Measurements from ENCODE around the gene MSMO1. TPM values are rescaled to one million over a fixed set of nuclear protein-coding genes. Genes with fewer than 3 reads are reported as not detected.

Gene MSMO1
- total RNA-seq, 4 donors from 2014 or later, result 10.7 to 148 (median 111) TPM

- Histone ChIP-seq H3K4me1 (peaks cover 0 to 6% (median 0%) of the 10 kb centered on the region in 4 donors), H3K9me3 (no peaks in the 10 kb centered on the region), H3K27me3 (no peaks in the 10 kb centered on the region), H3K27ac (no peak overlapping the region), H3K36me3 (no peaks in the 10 kb centered on the region), H3K4me3 (no peak overlapping the region)
- DNase-seq, result no peak
- TF ChIP-seq, protein P1, sequence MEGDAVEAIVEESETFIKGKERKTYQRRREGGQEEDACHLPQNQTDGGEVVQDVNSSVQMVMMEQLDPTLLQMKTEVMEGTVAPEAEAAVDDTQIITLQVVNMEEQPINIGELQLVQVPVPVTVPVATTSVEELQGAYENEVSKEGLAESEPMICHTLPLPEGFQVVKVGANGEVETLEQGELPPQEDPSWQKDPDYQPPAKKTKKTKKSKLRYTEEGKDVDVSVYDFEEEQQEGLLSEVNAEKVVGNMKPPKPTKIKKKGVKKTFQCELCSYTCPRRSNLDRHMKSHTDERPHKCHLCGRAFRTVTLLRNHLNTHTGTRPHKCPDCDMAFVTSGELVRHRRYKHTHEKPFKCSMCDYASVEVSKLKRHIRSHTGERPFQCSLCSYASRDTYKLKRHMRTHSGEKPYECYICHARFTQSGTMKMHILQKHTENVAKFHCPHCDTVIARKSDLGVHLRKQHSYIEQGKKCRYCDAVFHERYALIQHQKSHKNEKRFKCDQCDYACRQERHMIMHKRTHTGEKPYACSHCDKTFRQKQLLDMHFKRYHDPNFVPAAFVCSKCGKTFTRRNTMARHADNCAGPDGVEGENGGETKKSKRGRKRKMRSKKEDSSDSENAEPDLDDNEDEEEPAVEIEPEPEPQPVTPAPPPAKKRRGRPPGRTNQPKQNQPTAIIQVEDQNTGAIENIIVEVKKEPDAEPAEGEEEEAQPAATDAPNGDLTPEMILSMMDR (IDR thresholded peaks at IDR 0.05), result no peak
- TF ChIP-seq POLR2A (IDR thresholded peaks at IDR 0.05), result no peak
These were observed 48.0 kb downstream of the MSMO1 start for GRCh38 chr4:165375465-165375864.

- Histone ChIP-seq H3K4me1 (peaks cover 0 to 6% (median 0%) of the 10 kb centered on the region in 4 donors), H3K27ac (peak overlapping the region in 1 of 4 donors; percentile 56), H3K9me3 (no peaks in the 10 kb centered on the region), H3K36me3 (no peaks in the 10 kb centered on the region), H3K27me3 (no peaks in the 10 kb centered on the region), H3K4me3 (peak overlapping the region in 3 of 4 donors; percentile 40 to 63 (median 59))
- no peak for DNase-seq
- TF ChIP-seq POLR2A (IDR thresholded peaks at IDR 0.05), result no peak
- TF ChIP-seq, protein P1 (IDR thresholded peaks at IDR 0.05), result no peak
These were observed 50.9 kb downstream of the MSMO1 start for GRCh38 chr4:165378398-165378744.

GRCh38 chr4:165378745-165379677 is 51.5 kb downstream of the MSMO1 start, which contains the start of gene CPE:
Gene CPE (plus strand): TSS chr4:165379008. CDS start chr4:165379222, 214 bp downstream.
- H3K4me1 ChIP-seq, result peaks cover 0 to 6% (median 0%) of the 10 kb centered on the region in 4 donors
- peak within 1 kb of the TSS; percentile 40 to 63 (median 52) for H3K4me3 ChIP-seq
- H3K27me3 ChIP-seq, result no peaks in the 10 kb centered on the region
- no peaks in the 10 kb centered on the region for H3K9me3 ChIP-seq
- H3K36me3 ChIP-seq, result no peaks in the 10 kb centered on the region
- peak; percentile 18 to 86 (median 85) for DNase-seq
- peak within 1 kb of the TSS; percentile 8 to 61 (median 38) for H3K27ac ChIP-seq
- peak; percentile 66 to 80 for TF ChIP-seq POLR2A (IDR thresholded peaks at IDR 0.05)
- TF ChIP-seq, protein P1 (IDR thresholded peaks at IDR 0.05), result peak in 4 of 6 experiments; percentile 27 to 79 (median 74)

DNA sequence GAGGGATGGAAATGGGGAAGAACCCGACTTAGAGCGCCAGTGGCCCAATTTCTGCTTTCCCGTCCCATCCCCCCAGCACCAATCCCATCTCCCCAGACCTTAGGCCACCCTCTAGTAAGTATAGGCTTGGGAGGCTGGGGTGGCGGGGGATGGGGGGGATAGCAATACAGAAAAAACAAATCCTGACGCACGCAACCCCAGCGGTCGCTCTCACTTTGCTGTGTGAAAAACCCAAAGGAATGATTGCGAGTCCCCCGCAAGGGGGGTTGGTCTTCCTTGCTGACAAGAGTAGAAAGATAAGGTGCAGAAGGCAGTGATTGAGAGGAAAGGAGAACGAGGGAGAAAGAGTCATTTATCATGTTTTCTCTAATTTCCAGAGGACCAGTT is 52.2 kb downstream of the MSMO1 start:
- TF ChIP-seq POLR2A (IDR thresholded peaks at IDR 0.05), result no peak
- TF ChIP-seq, protein P1 (IDR thresholded peaks at IDR 0.05), result no peak
- Histone ChIP-seq H3K36me3 (no peaks in the 10 kb centered on the region), H3K4me3 (peak overlapping the region; percentile 40 to 63 (median 52)), H3K27ac (peak overlapping the region in 3 of 4 donors; percentile 8 to 61 (median 56)), H3K9me3 (no peaks in the 10 kb centered on the region), H3K27me3 (no peaks in the 10 kb centered on the region), H3K4me1 (peaks cover 0 to 6% (median 0%) of the 10 kb centered on the region in 4 donors)
- DNase-seq, result no peak

DNA sequence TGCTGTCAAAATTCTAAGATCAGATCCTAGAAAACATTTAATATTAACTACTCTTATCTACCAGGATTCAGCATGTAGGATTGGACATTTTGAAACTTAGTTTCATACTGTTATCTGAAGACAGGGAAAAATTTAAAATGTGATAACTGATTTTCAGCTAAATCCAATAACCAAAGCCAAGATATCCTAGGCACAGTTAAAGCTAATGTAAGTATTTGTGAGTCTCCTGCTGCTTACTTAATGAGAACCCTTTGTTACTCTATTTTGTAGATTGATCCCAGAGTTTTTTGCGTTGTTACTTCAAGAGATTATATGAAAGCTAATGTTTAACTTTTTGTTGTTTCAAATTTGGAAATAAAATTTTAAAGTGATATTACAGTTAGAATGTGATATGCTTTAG is 53.3 kb downstream of the MSMO1 start:
- H3K9me3 ChIP-seq, result no peaks in the 10 kb centered on the region
- no peak overlapping the region for H3K4me3 ChIP-seq
- H3K27ac ChIP-seq, result no peak overlapping the region
- TF ChIP-seq, protein P1 (IDR thresholded peaks at IDR 0.05), result no peak
- TF ChIP-seq POLR2A (IDR thresholded peaks at IDR 0.05), result no peak
- no peaks in the 10 kb centered on the region for H3K27me3 ChIP-seq
- peaks cover 0 to 6% (median 0%) of the 10 kb centered on the region in 4 donors for H3K4me1 ChIP-seq
- DNase-seq, result no peak
- H3K36me3 ChIP-seq, result no peaks in the 10 kb centered on the region

Measured in Peyer's patch (tissue), 4 donors.